WERI-Rb-1 (cell line): ENCODE data around the gene KRTAP16-1.

Experiments
- DNase-seq: peaks from one replicate; pipeline ENCODE4 v3.0.0-alpha.2; 2020
- H3K27ac ChIP-seq: fragments of 250-450 bp; sonication (Bioruptor Pico); 2 replicates; pipeline ENCODE4 v1.5.1; 2020; ENCODE audit warnings: mild to moderate bottlenecking, moderate library complexity
- H3K27me3 ChIP-seq: fragments of 250-450 bp; sonication (Bioruptor Pico); 2 replicates; pipeline ENCODE4 v1.5.1; 2021; ENCODE audit warnings: mild to moderate bottlenecking, low read depth, moderate library complexity; ENCODE audit not compliant: insufficient read depth, severe bottlenecking
- H3K36me3 ChIP-seq: fragments of 250-450 bp; sonication (Bioruptor Pico); 2 replicates; pipeline ENCODE4 v1.5.1; 2020; ENCODE audit warnings: mild to moderate bottlenecking, moderate library complexity
- H3K4me3 ChIP-seq: 2 replicates; pipeline ENCODE4 v1.5.1; 2011; ENCODE audit warnings: low read depth, mild to moderate bottlenecking, control low read depth, low read length
- H3K9me3 ChIP-seq: fragments of 250-450 bp; sonication (Bioruptor Pico); 2 replicates; pipeline ENCODE4 v1.5.1; 2021; ENCODE audit warnings: mild to moderate bottlenecking, moderate library complexity; ENCODE audit not compliant: severe bottlenecking
- CTCF ChIP-seq: IDR thresholded peaks from 2 replicates; pipeline ENCODE4 v1.5.1; 2011; ENCODE audit warnings: low read depth, mild to moderate bottlenecking, control low read depth, inconsistent platforms, low read length

Gene KRTAP16-1

DNA sequence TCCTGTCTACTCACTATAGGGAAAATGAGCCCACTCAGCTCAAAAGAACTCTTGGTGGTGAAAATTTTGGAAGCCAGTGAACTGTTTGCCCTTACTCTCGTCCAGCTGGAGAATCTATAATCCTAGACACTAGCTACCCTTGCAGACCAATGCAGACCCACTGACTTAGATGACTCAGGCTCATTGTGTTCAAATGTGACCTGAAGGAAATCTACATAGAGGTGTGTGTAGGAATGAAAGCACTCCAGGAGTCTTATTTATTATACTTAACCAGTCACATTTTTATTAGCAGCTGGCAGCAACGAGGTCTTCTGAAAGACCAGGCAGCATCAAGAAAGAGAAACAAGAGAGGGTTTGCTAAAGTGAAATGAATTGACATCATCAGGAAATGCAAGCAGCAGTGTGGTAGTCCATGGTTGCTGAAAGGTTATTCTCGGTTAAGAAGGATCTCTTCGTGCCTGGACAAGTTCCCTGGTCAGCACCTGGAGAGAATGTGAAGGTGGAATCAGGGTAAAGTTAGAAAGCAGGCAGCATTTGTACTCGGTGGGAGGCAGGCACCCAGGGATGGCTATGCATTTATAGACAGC, 7.8 kb downstream of the KRTAP16-1 start:
- H3K36me3 ChIP-seq = no peaks in the 10 kb centered on the region
- no peak overlapping the region for H3K27ac ChIP-seq
- peaks cover 92% of the 10 kb centered on the region for H3K27me3 ChIP-seq
- no peak for TF ChIP-seq CTCF
- peaks cover 3% of the 10 kb centered on the region for H3K9me3 ChIP-seq
- no peak overlapping the region for H3K4me3 ChIP-seq
- DNase-seq = no peak

GRCh38 chr17:41298458-41299135, 10.5 kb downstream of the KRTAP16-1 start:
- TF ChIP-seq CTCF = no peak
- DNase-seq = no peak
- peaks cover 3% of the 10 kb centered on the region for H3K9me3 ChIP-seq
- H3K36me3 ChIP-seq = no peaks in the 10 kb centered on the region
- no peak overlapping the region for H3K4me3 ChIP-seq
- H3K27me3 ChIP-seq = peaks cover 89% of the 10 kb centered on the region
- no peak overlapping the region for H3K27ac ChIP-seq

GRCh38 chr17:41296846-41297245, 12.3 kb downstream of the KRTAP16-1 start:
- H3K27ac ChIP-seq = no peak overlapping the region
- H3K4me3 ChIP-seq = no peak overlapping the region
- no peak for DNase-seq
- H3K36me3 ChIP-seq = no peaks in the 10 kb centered on the region
- peaks cover 89% of the 10 kb centered on the region for H3K27me3 ChIP-seq
- TF ChIP-seq CTCF = no peak
- H3K9me3 ChIP-seq = peaks cover 3% of the 10 kb centered on the region

DNA sequence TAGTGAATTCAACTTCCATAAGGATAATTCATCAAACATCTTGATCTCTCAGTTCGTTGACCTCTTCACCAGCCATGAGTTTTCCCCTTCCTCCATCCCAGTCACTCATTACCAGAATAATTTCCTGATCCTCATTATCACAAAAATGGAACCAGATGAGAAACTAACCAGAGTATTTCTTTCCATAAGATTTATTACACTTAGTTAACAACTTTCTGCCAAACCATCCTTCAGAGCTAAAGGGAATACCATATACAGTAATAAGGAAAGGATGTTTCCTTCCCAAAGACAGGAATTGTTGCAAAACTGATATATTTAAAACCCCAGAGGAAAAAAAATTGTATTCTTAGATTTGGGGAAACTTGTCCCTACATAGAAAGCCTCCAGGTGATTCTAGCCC, 15.1 kb downstream of the KRTAP16-1 start:
- DNase-seq = no peak
- Histone ChIP-seq H3K9me3 (no peaks in the 10 kb centered on the region), H3K4me3 (no peak overlapping the region), H3K36me3 (no peaks in the 10 kb centered on the region), H3K27ac (no peak overlapping the region), H3K27me3 (peaks cover 93% of the 10 kb centered on the region)
- no peak for TF ChIP-seq CTCF

GRCh38 chr17:41287050-41287449, 22.1 kb downstream of the KRTAP16-1 start:
- no peak overlapping the region for H3K4me3 ChIP-seq
- no peak for DNase-seq
- no peak for TF ChIP-seq CTCF
- peaks cover 94% of the 10 kb centered on the region for H3K27me3 ChIP-seq
- no peak overlapping the region for H3K27ac ChIP-seq
- no peaks in the 10 kb centered on the region for H3K36me3 ChIP-seq
- no peaks in the 10 kb centered on the region for H3K9me3 ChIP-seq

GRCh38 chr17:41284546-41284945, 24.6 kb downstream of the KRTAP16-1 start:
- Histone ChIP-seq H3K4me3 (no peak overlapping the region), H3K27me3 (peaks cover 90% of the 10 kb centered on the region), H3K36me3 (no peaks in the 10 kb centered on the region), H3K9me3 (no peaks in the 10 kb centered on the region), H3K27ac (no peak overlapping the region)
- no peak for TF ChIP-seq CTCF
- DNase-seq = no peak
